Measurements from ENCODE around the gene CAPRIN2. TPM values are rescaled to one million over a fixed set of nuclear protein-coding genes. Genes with fewer than 3 reads are reported as not detected.

CAPRIN2 gene
- total and polyA plus RNA-seq, 2 of the 8 experiments (the other 6 are each of a cell fraction or from before 2014, with no cell fraction given): 24.8 to 52.0 TPM

GRCh38 chr12:30764251-30764650 is 9.5 kb upstream of the CAPRIN2 start:
- POLR2A ChIA-PET (ENCODE audit: partially characterized antibody): interaction anchor here (1.1 kb wide), 1 partner anchor 9 kb away, joined by 3 read pairs; the partner anchor contains the start of gene CAPRIN2
- Histone ChIP-seq H3K56ac (replicated peaks; ENCODE audit: insufficient read length, low read depth, low read length) (no peak overlapping the region), H3K4me2 (ENCODE audit: insufficient read depth in 1 of 2, low read depth in 2 of 2, low read length in 2 of 2) (no peak overlapping the region), H2BK12ac (ENCODE audit: low read depth, low read length) (no peak overlapping the region), H3K18ac (ENCODE audit: extremely low read depth, low read length) (no peak overlapping the region), H3K9ac (replicated peaks in 1 of 4; ENCODE audit: extremely low read depth in 1 of 4, low read depth in 3 of 4, low read length in 3 of 4) (no peak overlapping the region), H2AK5ac (ENCODE audit: low read depth, low read length) (peak overlapping the region; percentile 68; the same call in 1 of the 2 replicates), H3K79me2 (ENCODE audit: control insufficient read depth in 1 of 2, insufficient read depth in 2 of 2, low read length in 2 of 2) (no peaks in the 10 kb centered on the region), H3K9me3 (ENCODE audit: insufficient read depth in 2 of 2, low read depth in 1 of 2, low read length in 1 of 2) (no peaks in the 10 kb centered on the region), H2AFZ (ENCODE audit: low read length) (no peak overlapping the region; the same call in 1 of the 2 replicates), H3K36me3 (ENCODE audit: control insufficient read depth in 2 of 4, insufficient read depth in 4 of 4, low read length in 3 of 4) (no peaks in the 10 kb centered on the region), H3K27ac (ENCODE audit: low read depth, low read length) (no peak overlapping the region), H3K4me1 (replicated peaks in 1 of 4; ENCODE audit: control insufficient read depth in 3 of 4, insufficient read depth in 4 of 4, low read length in 3 of 4) (no peaks in the 10 kb centered on the region; a peak in 1 of 7 replicates), H2BK20ac (ENCODE audit: low read length) (no peak overlapping the region), H4K91ac (replicated peaks; ENCODE audit: insufficient read length, low read length) (no peak overlapping the region), H4K20me1 (replicated peaks in 1 of 2; ENCODE audit: control insufficient read depth in 1 of 2, insufficient read depth in 2 of 2, low read length in 2 of 2) (no peaks in the 10 kb centered on the region), H2BK5ac (ENCODE audit: low read depth, low read length) (no peak overlapping the region), H3K4ac (replicated peaks; ENCODE audit: insufficient read length, low read depth, low read length) (no peak overlapping the region), H2BK15ac (ENCODE audit: low read length) (0 out of 2 replicates have a peak overlapping the region, but pooled peaks have one; percentile 10), H3K79me1 (ENCODE audit: low read depth, low read length) (no peaks in the 10 kb centered on the region), H3K23me2 (ENCODE audit: low read depth, low read length) (no peaks in the 10 kb centered on the region), H3K14ac (ENCODE audit: insufficient read length) (no peak overlapping the region), H3K4me3 (ENCODE audit: extremely low read depth in 1 of 4, insufficient read depth in 2 of 4, low read depth in 3 of 4, low read length in 4 of 4) (no peak overlapping the region), H4K5ac (ENCODE audit: insufficient read length, low read depth, low read length) (no peak overlapping the region), H4K8ac (ENCODE audit: extremely low read depth, insufficient read depth, low read length) (no peak overlapping the region), H3K27me3 (replicated peaks in 1 of 4; ENCODE audit: control insufficient read depth in 3 of 4, extremely low read depth in 1 of 4, insufficient read depth in 3 of 4, low read length in 3 of 4) (no peaks in the 10 kb centered on the region), H3K23ac (ENCODE audit: insufficient read length) (no peak overlapping the region), H2BK120ac (replicated peaks; ENCODE audit: low read depth, low read length) (no peak overlapping the region)
- no peak for DNase-seq (ENCODE audit: low read depth in 1 of 2, low spot score in 2 of 2)
- 95% methylated on average over 2 of the region's 2 CpGs; no CpG with 5 or more reads in 1 of the 2 experiments for WGBS, 2 experiments (ENCODE audit: extremely low coverage in 1 of 2, insufficient coverage in 1 of 2, insufficient read length in 1 of 2, insufficient replicate concordance in 2 of 2, low coverage in 1 of 2, low lambda C conversion rate in 2 of 2, missing lambda C conversion rate in 1 of 2)
- no peak for FAIRE-seq
- CTCF ChIA-PET (ENCODE audit: partially characterized antibody): interaction anchor here (0.8 kb wide), 1 partner anchor 37 kb away, joined by 3 read pairs; no protein-coding TSS in a partner anchor
- no peak for TF ChIP-seq SP1 (IDR thresholded peaks at IDR 0.05; ENCODE audit: low read depth, low read length)
- no peak for TF ChIP-seq SIX5 (IDR thresholded peaks at IDR 0.05; ENCODE audit: low read depth, low read length)
- no peak for TF ChIP-seq SRF (IDR thresholded peaks at IDR 0.05; ENCODE audit: low read depth, low read length)
- no peak for TF ChIP-seq SIRT6 (IDR thresholded peaks at IDR 0.05; ENCODE audit: low read length)
- TF ChIP-seq CBX5 (IDR thresholded peaks at IDR 0.05; ENCODE audit: low read depth, low read length): no peak
- no peak for TF ChIP-seq SP4 (IDR thresholded peaks at IDR 0.05; ENCODE audit: low read length)
- TF ChIP-seq JUN (IDR thresholded peaks at IDR 0.05; ENCODE audit: low read depth, low read length): no peak
- TF ChIP-seq SUZ12 (IDR thresholded peaks at IDR 0.05; ENCODE audit: low read length): no peak
- no peak for TF ChIP-seq EZH2 (IDR thresholded peaks at IDR 0.05; ENCODE audit: low read depth, low read length, severe bottlenecking)
- no peak for TF ChIP-seq E2F6 (IDR thresholded peaks at IDR 0.05)
- no peak for TF ChIP-seq PHF8 (conservative IDR thresholded peaks at IDR 0.05; ENCODE audit: low read depth, low read length)
- TF ChIP-seq RFX5 (IDR thresholded peaks at IDR 0.05; ENCODE audit: borderline replicate concordance, low read depth, low read length): no peak
- no peak for TF ChIP-seq RNF2 (IDR thresholded peaks at IDR 0.05; ENCODE audit: borderline replicate concordance, low read depth, low read length, missing control alignments, poor library complexity, severe bottlenecking)
- no peak for TF ChIP-seq FOSL1 (IDR thresholded peaks at IDR 0.05; ENCODE audit: insufficient read depth, low read depth, low read length)

All from H1 (cell line).